Neural cell (in vitro differentiated cells): Measurements from ENCODE around the gene NUP98. TPM values are rescaled to one million over a fixed set of nuclear protein-coding genes. Genes with fewer than 3 reads are reported as not detected.

Experiments used
- H2AFZ ChIP-seq: fragments of 200-600, 300-800 bp; sonication (generic), shearing (Covaris generic); 2 replicates; pipeline ENCODE4 v1.6.0; 2014; ENCODE audit warnings: low read depth, mild to moderate bottlenecking, antibody characterized with exemption, low read length, moderate library complexity
- H3F3A ChIP-seq: fragments of 200-600 bp; shearing (Covaris generic); 2 replicates; pipeline ENCODE4 v1.6.1; 2016; ENCODE audit warnings: mild to moderate bottlenecking, moderate library complexity, mixed read lengths, antibody characterized with exemption, low read length; ENCODE audit not compliant: insufficient read depth, poor library complexity, severe bottlenecking
- H3K27ac ChIP-seq: fragments of 200-600, 300-800 bp; sonication (generic), shearing (Covaris generic); 2 replicates; pipeline ENCODE4 v1.5.1; 2014; ENCODE audit warnings: mild to moderate bottlenecking, low read length, moderate library complexity
- H3K27me3 ChIP-seq: fragments of 300-800, 200-600 bp; sonication (generic), shearing (Covaris generic); 2 replicates; pipeline ENCODE4 v1.6.0; 2014; ENCODE audit warnings: mild to moderate bottlenecking, low read depth, low read length, moderate library complexity; ENCODE audit not compliant: insufficient read depth
- H3K36me3 ChIP-seq: fragments of 300-800, 200-600 bp; sonication (generic), shearing (Covaris generic); 2 replicates; pipeline ENCODE4 v1.5.1; 2014; ENCODE audit warnings: mild to moderate bottlenecking, antibody characterized with exemption, low read length, moderate library complexity; ENCODE audit not compliant: insufficient read depth
- H3K4me2 ChIP-seq: fragments of 300-800, 200-600 bp; sonication (generic), shearing (Covaris generic); 2 replicates; pipeline ENCODE4 v1.6.0; 2014; ENCODE audit warnings: mild to moderate bottlenecking, low read length
- H3K4me3 ChIP-seq: fragments of 300-800, 200-600 bp; sonication (generic), shearing (Covaris generic); 2 replicates; pipeline ENCODE4 v1.5.1; 2014; ENCODE audit warnings: mild to moderate bottlenecking, low read length, moderate library complexity
- H3K79me2 ChIP-seq: fragments of 200-600 bp; shearing (Covaris generic); replicated peaks from 2 replicates; pipeline ENCODE4 v1.6.0; 2014; ENCODE audit warnings: mild to moderate bottlenecking, low read length, moderate library complexity; ENCODE audit not compliant: insufficient read depth
- H3K9ac ChIP-seq: fragments of 300-800, 200-600 bp; sonication (generic), shearing (Covaris generic); 2 replicates; pipeline ENCODE4 v1.6.1; 2016; ENCODE audit warnings: mild to moderate bottlenecking, low read length, mixed read lengths
- H3K9me2 ChIP-seq: fragments of 200-600 bp; shearing (Covaris generic); 2 replicates; pipeline ENCODE4 v1.6.1; 2016; ENCODE audit warnings: mild to moderate bottlenecking, low read length, mixed read lengths; ENCODE audit not compliant: insufficient read depth
- H3K9me3 ChIP-seq: fragments of 200-600, 300-800 bp; sonication (generic), shearing (Covaris generic); 2 replicates; pipeline ENCODE4 v1.6.1; 2016; ENCODE audit warnings: mild to moderate bottlenecking, mixed run types, low read length, moderate library complexity, mixed read lengths
- H4K20me1 ChIP-seq: fragments of 200-600 bp; shearing (Covaris generic); 2 replicates; pipeline ENCODE4 v1.6.1; 2016; ENCODE audit warnings: mild to moderate bottlenecking, mixed run types; ENCODE audit not compliant: insufficient read depth
- CTCF ChIP-seq: fragments of 450-650 bp; IDR thresholded peaks from 2 replicates; pipeline ENCODE4 v1.5.1; 2014; ENCODE audit warnings: antibody characterized with exemption, mild to moderate bottlenecking, moderate library complexity; ENCODE audit not compliant: poor library complexity, severe bottlenecking
- EP300 ChIP-seq: fragments of 450-650 bp; conservative IDR thresholded peaks from 2 replicates; pipeline ENCODE4 v1.6.1; 2014; ENCODE audit warnings: antibody characterized with exemption, mild to moderate bottlenecking, moderate library complexity; ENCODE audit not compliant: poor library complexity, severe bottlenecking
- EZH2 ChIP-seq: fragments of 200-600, 300-800 bp; shearing (Covaris generic), sonication (generic); IDR thresholded peaks from 2 replicates; pipeline ENCODE4 v1.6.1; 2014; ENCODE audit warnings: antibody characterized with exemption, low read length, borderline replicate concordance, mild to moderate bottlenecking; ENCODE audit not compliant: insufficient read depth, poor library complexity, severe bottlenecking
- MXI1 ChIP-seq: fragments of 450-650 bp; conservative IDR thresholded peaks from 2 replicates; pipeline ENCODE4 v1.6.1; 2014; ENCODE audit warnings: antibody characterized with exemption, mild to moderate bottlenecking; ENCODE audit not compliant: poor library complexity, severe bottlenecking
- POLR2AphosphoS5 ChIP-seq: IDR thresholded peaks from 2 replicates; pipeline ENCODE4 v1.6.1; 2012
- RAD21 ChIP-seq: fragments of 450-650 bp; conservative IDR thresholded peaks from 2 replicates; pipeline ENCODE4 v1.6.1; 2014; ENCODE audit warnings: antibody characterized with exemption, mild to moderate bottlenecking, moderate library complexity
- REST ChIP-seq: IDR thresholded peaks from 2 replicates; pipeline ENCODE4 v1.6.1; 2012; ENCODE audit warnings: borderline replicate concordance
- SMC3 ChIP-seq: fragments of 450-650 bp; conservative IDR thresholded peaks from 2 replicates; pipeline ENCODE4 v1.6.1; 2014; ENCODE audit warnings: antibody characterized with exemption, mild to moderate bottlenecking, moderate library complexity; ENCODE audit not compliant: poor library complexity
- TAF1 ChIP-seq: IDR thresholded peaks from 2 replicates; pipeline ENCODE4 v1.6.1; 2012; ENCODE audit warnings: low read depth
- polyA plus RNA-seq: library from polyadenylated mRNA; depleted of rRNA; stranded (reverse); fragments of >200 nt; gene quantifications from 2 replicates; pipeline ENCODE4 v1.2.3, GENCODE V29; 2014

Gene NUP98
- polyA plus RNA-seq, 1 donor from 2014 or later, result 28.9 TPM

DNA sequence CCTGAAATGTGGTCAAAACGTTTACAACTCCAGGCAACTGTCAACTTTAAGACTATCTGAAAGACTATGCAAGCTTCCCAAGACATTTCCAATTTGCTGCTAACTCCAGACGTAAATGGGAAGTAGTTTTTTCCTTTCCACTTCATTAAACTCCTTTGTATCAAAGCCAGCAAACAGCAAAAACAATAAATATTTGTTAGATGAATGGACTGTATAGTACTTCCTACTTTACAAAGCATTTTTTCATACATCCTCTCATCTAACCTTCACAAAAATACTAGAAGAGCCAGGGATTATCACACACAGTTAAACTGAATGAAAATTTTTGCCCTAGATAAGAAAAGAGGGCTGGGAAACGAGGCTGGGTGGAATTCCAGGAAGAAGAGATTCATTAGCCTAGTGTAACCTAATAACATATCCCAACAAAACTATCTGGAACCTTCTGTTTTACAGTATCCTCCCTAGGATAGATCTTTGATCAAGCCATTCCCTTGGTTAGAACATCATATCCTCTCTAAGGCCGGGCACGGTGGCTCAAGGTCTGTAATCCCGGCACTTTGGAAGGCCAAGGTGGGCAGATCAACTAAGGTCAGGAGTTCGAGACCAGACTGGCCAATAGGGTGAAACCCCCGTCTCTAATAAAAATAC, 10.4 kb downstream of the NUP98 start:
- H2AFZ ChIP-seq, result no peak overlapping the region
- H3K9me2 ChIP-seq, result no peaks in the 10 kb centered on the region
- no peak overlapping the region for H3K9ac ChIP-seq
- TF ChIP-seq REST (no peak), TAF1 (no peak), EP300 (no peak), POLR2AphosphoS5 (no peak), CTCF (no peak), MXI1 (no peak)
- no peak overlapping the region for H3K4me3 ChIP-seq
- H3K27ac ChIP-seq, result no peak overlapping the region
- H3F3A ChIP-seq, result no peaks in the 10 kb centered on the region
- H3K79me2 ChIP-seq, result peaks cover 62% of the 10 kb centered on the region
- H3K9me3 ChIP-seq, result no peaks in the 10 kb centered on the region
- no peaks in the 10 kb centered on the region for H3K36me3 ChIP-seq
- H3K4me2 ChIP-seq, result no peak overlapping the region
- H4K20me1 ChIP-seq, result no peaks in the 10 kb centered on the region
- H3K27me3 ChIP-seq, result no peaks in the 10 kb centered on the region

DNA sequence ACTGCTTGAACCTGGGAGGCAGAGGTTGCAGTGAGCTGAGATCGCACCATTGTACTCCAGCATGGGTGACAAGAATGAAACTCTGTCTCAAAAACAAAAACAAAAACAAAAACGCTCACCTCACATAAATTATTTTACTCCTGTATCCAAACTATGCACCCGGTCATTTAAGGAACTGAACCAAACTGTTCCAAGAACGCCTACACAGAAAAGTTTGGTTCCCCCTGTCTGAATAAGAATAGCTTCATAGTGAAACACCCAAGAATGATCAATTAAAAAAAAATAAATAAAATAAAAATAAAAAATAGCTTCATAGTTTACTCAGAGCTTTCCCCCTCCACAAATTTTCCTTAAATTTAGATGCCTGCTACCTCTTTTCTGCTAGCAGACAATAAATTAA, 13.7 kb downstream of the NUP98 start:
- Histone ChIP-seq H2AFZ (no peak overlapping the region), H3K4me3 (no peak overlapping the region), H3K27me3 (no peaks in the 10 kb centered on the region), H3K36me3 (no peaks in the 10 kb centered on the region), H3K9me3 (no peaks in the 10 kb centered on the region), H4K20me1 (no peaks in the 10 kb centered on the region), H3K27ac (no peak overlapping the region), H3F3A (no peaks in the 10 kb centered on the region), H3K9ac (no peak overlapping the region), H3K4me2 (no peak overlapping the region), H3K9me2 (no peaks in the 10 kb centered on the region), H3K79me2 (peaks cover 50% of the 10 kb centered on the region)
- no peak for TF ChIP-seq TAF1
- no peak for TF ChIP-seq EZH2
- no peak for TF ChIP-seq POLR2AphosphoS5
- TF ChIP-seq MXI1, result no peak
- TF ChIP-seq RAD21, result no peak
- TF ChIP-seq CTCF, result no peak
- TF ChIP-seq REST, result no peak
- TF ChIP-seq EP300, result no peak
- TF ChIP-seq SMC3, result no peak
